Panc1 (cell line): Measurements from ENCODE around the gene CAMK1G. TPM values are rescaled to one million over a fixed set of nuclear protein-coding genes. Genes with fewer than 3 reads are reported as not detected.

ENCODE experiments used
- ATAC-seq: fragments of 200-7000 bp; cut with Tn5 transposase; 2 replicates; pipeline ENCODE4 v1.9.1; 2020; ENCODE audit warnings: mild to moderate bottlenecking, moderate library complexity
- BruUV-seq: library from RNA; stranded (reverse); fragments of 400-500 nt; replicated peaks from 2 replicates; lab custom pipeline; 2021; lab: Mats Ljungman, UMichigan
- CTCF ChIA-PET: fragments of 300-600 bp; sonication (Branson Sonifier 250); formaldehyde crosslinking; loops from one replicate; lab custom pipeline; 2022; ENCODE audit warnings: antibody characterized with exemption; lab: Charles Lee
- POLR2A ChIA-PET: fragments of 300-600 bp; sonication (Branson Sonifier 250); formaldehyde crosslinking; loops from one replicate; lab custom pipeline; 2022; ENCODE audit warnings: antibody characterized with exemption; lab: Charles Lee
- DNase-seq: peaks from one replicate; pipeline ENCODE4 v3.0.0-alpha.2; 2010; ENCODE audit warnings: low read depth, low spot score
- H3K27ac ChIP-seq: 2 replicates; pipeline ENCODE4 v1.5.1; 2011; ENCODE audit warnings: mild to moderate bottlenecking, low read length, inconsistent platforms
- H3K27me3 ChIP-seq: fragments of 200-500 bp; sonication (Bioruptor generic); 2 replicates; pipeline ENCODE4 v1.6.0; 2014; ENCODE audit warnings: low read length, inconsistent platforms; ENCODE audit not compliant: control insufficient read depth, insufficient read depth
- H3K36me3 ChIP-seq: fragments of 200-500 bp; sonication (Bioruptor generic); 2 replicates; pipeline ENCODE4 v1.5.1; 2014; ENCODE audit warnings: inconsistent platforms, mild to moderate bottlenecking, low read length, moderate library complexity; ENCODE audit not compliant: control insufficient read depth, insufficient read depth
- H3K4me1 ChIP-seq: 2 replicates; pipeline ENCODE4 v1.5.1; 2011; ENCODE audit warnings: inconsistent platforms, mild to moderate bottlenecking, low read length, moderate library complexity; ENCODE audit not compliant: control insufficient read depth, insufficient read depth
- H3K4me3 ChIP-seq, 2 experiments: 2 replicates each; pipeline ENCODE4 v1.5.1; 2011 to 2012; ENCODE audit warnings: low read depth in 2 of 2, low read length in 2 of 2, mild to moderate bottlenecking in 2 of 2, inconsistent platforms in 1 of 2, moderate library complexity in 1 of 2
- H3K9me3 ChIP-seq: fragments of 200-500 bp; sonication (Bioruptor generic); 2 replicates; pipeline ENCODE4 v1.5.1; 2014; ENCODE audit warnings: low read depth, mild to moderate bottlenecking, inconsistent platforms, low read length, moderate library complexity; ENCODE audit not compliant: control insufficient read depth, insufficient read depth
- CTCF ChIP-seq: fragments of 450-650 bp; IDR thresholded peaks from 2 replicates; pipeline ENCODE4 v1.5.1; 2017; ENCODE audit warnings: mild to moderate bottlenecking
- POLR2AphosphoS5 ChIP-seq: IDR thresholded peaks from 2 replicates; pipeline ENCODE4 v1.6.1; 2012; ENCODE audit warnings: mild to moderate bottlenecking, low read depth, low read length, moderate library complexity
- REST ChIP-seq, 2 experiments: IDR thresholded peaks; 2 replicates each; pipeline ENCODE4 v1.6.1; 2011 to 2012; ENCODE audit warnings: low read depth in 2 of 2, control low read depth in 1 of 2, low read length in 1 of 2, mild to moderate bottlenecking in 1 of 2, moderate library complexity in 1 of 2; ENCODE audit not compliant: insufficient read depth in 1 of 2
- SIN3A ChIP-seq: IDR thresholded peaks from 2 replicates; pipeline ENCODE4 v1.6.1; 2012; ENCODE audit warnings: low read depth, mild to moderate bottlenecking, low read length, moderate library complexity, borderline replicate concordance; ENCODE audit not compliant: insufficient read depth
- TCF7L2 ChIP-seq: IDR thresholded peaks from 2 replicates; pipeline ENCODE4 v1.6.1; 2011; ENCODE audit warnings: mild to moderate bottlenecking, low read depth, low read length, inconsistent platforms
- in situ Hi-C: cut with HindIII; loops from 2 replicates; pipeline ENCODE4 v1.10.0; 2016; ENCODE audit warnings: low sequenced_read_pairs, low pct_unique_long_range_greater_than_20kb
- intact Hi-C: fragments of 100-400 bp; cut with micrococcal nuclease; formaldehyde crosslinking; loops from one replicate; pipeline ENCODE4 v1.10.0; 2022; ENCODE audit not compliant: unreplicated experiment
- total RNA-seq: library from RNA; stranded (reverse); gene quantifications from one replicate; pipeline ENCODE4 v1.2.1, GENCODE V29; 2021; ENCODE audit not compliant: unreplicated experiment

The CAMK1G gene
- total RNA-seq, 1 experiment from 2014 or later, result not detected

- ATAC-seq, result no peak
- H3K36me3 ChIP-seq, result no peaks in the 10 kb centered on the region
- ChIA-PET CTCF (no interaction called here), POLR2A (no interaction called here)
- no peak overlapping the region for H3K27ac ChIP-seq
- TF ChIP-seq CTCF (no peak), REST (IDR thresholded peaks at IDR 0.05; ENCODE audit: insufficient read depth in 1 of 2, low read depth in 2 of 2, low read length in 1 of 2) (no peak), POLR2AphosphoS5 (no peak), SIN3A (no peak), TCF7L2 (no peak)
- intact Hi-C loops (no loop called here), in situ Hi-C loops (no loop called here)
- H3K27me3 ChIP-seq, result peaks cover 4% of the 10 kb centered on the region; the same call in 1 of the 2 replicates
- no TSS peak for BruUV-seq
- H3K4me1 ChIP-seq, result no peaks in the 10 kb centered on the region
- H3K9me3 ChIP-seq, result no peaks in the 10 kb centered on the region
- H3K4me3 ChIP-seq, result no peak overlapping the region
- DNase-seq, result no peak
Measured at GRCh38 chr1:209595028-209595427, 11.5 kb downstream of the CAMK1G start.

- ChIA-PET CTCF (no interaction called here), POLR2A (no interaction called here)
- no TSS peak for BruUV-seq
- no peak for TF ChIP-seq TCF7L2
- TF ChIP-seq POLR2AphosphoS5, result no peak
- no peak for TF ChIP-seq REST (IDR thresholded peaks at IDR 0.05; ENCODE audit: insufficient read depth in 1 of 2, low read depth in 2 of 2, low read length in 1 of 2)
- no peak for TF ChIP-seq SIN3A
- no peak for TF ChIP-seq CTCF
- no peak for ATAC-seq
- H3K4me3 ChIP-seq, result no peak overlapping the region
- H3K27ac ChIP-seq, result no peak overlapping the region
- H3K36me3 ChIP-seq, result no peaks in the 10 kb centered on the region
- in situ Hi-C loops (no loop called here), intact Hi-C loops (no loop called here)
- no peaks in the 10 kb centered on the region for H3K9me3 ChIP-seq
- H3K27me3 ChIP-seq, result peaks cover 4% of the 10 kb centered on the region; the same call in 1 of the 2 replicates
- DNase-seq, result no peak
- H3K4me1 ChIP-seq, result no peaks in the 10 kb centered on the region
Measured at GRCh38 chr1:209595599-209596285, 12.2 kb downstream of the CAMK1G start.
